C4-2B (cell line): ENCODE results near the gene NOXRED1.
"Not testable (repeated sequence)": the region's sequence is repeated elsewhere in the genome, so short reads cannot be mapped to it uniquely, and the experiment has no call there.

Experiments
- H3K27ac ChIP-seq: fragments of 450-650 bp; 2 replicates; pipeline ENCODE4 v1.5.1; 2017
- CTCF ChIP-seq: fragments of 450-650 bp; conservative IDR thresholded peaks from 2 replicates; pipeline ENCODE4 v1.5.1; 2017; ENCODE audit warnings: mild to moderate bottlenecking
- ZFX ChIP-seq: fragments of 450-650 bp; IDR thresholded peaks from 2 replicates; pipeline ENCODE4 v1.6.1; 2017

NOXRED1 gene

GRCh38 chr14:77438596-77438995, 15.3 kb upstream of the NOXRED1 start:
- TF ChIP-seq ZFX (no peak), CTCF (no peak)

GRCh38 chr14:77436042-77436441, 12.7 kb upstream of the NOXRED1 start:
- no peak for TF ChIP-seq ZFX
- no peak for TF ChIP-seq CTCF

More at GRCh38 chr14:77438596-77438995, 15.3 kb upstream of the NOXRED1 start:
- no peak overlapping the region for H3K27ac ChIP-seq

GRCh38 chr14:77426396-77426795, 3.1 kb upstream of the NOXRED1 start:
- TF ChIP-seq ZFX, result no peak
- no peak for TF ChIP-seq CTCF
- H3K27ac ChIP-seq, result no peak overlapping the region

More at GRCh38 chr14:77436042-77436441, 12.7 kb upstream of the NOXRED1 start:
- no peak overlapping the region for H3K27ac ChIP-seq

GRCh38 chr14:77424862-77425261, 1.5 kb upstream of the NOXRED1 start:
- H3K27ac ChIP-seq, result no peak overlapping the region
- TF ChIP-seq CTCF, result no peak
- TF ChIP-seq ZFX, result no peak

GRCh38 chr14:77421201-77421600, 2.1 kb downstream of the NOXRED1 start:
- no peak overlapping the region for H3K27ac ChIP-seq
- TF ChIP-seq CTCF (no peak), ZFX (no peak)

GRCh38 chr14:77416836-77417235, 6.5 kb downstream of the NOXRED1 start:
- TF ChIP-seq CTCF (no peak), ZFX (no peak)
- no peak overlapping the region for H3K27ac ChIP-seq

GRCh38 chr14:77416098-77416497, 7.2 kb downstream of the NOXRED1 start:
- not testable (repeated sequence) for H3K27ac ChIP-seq

- H3K27ac ChIP-seq, result not testable (repeated sequence)
Measured at GRCh38 chr14:77415403-77416030, 7.8 kb downstream of the NOXRED1 start.
